GM19467 (cell line): ENCODE measurements around the gene ZC3H12D.
"Not testable (repeated sequence)": the region's sequence is repeated elsewhere in the genome, so short reads cannot be mapped to it uniquely, and the experiment has no call there.

Experiments
- ATAC-seq: cut with Tn5 transposase; IDR thresholded peaks from one replicate; pipeline ENCODE4 v1.9.1; 2021; ENCODE audit warnings: mild to moderate bottlenecking, moderate library complexity; ENCODE audit not compliant: unreplicated experiment

The ZC3H12D gene

GRCh38 chr6:149444360-149445094, 40.3 kb downstream of the ZC3H12D start:
- ATAC-seq = not testable (repeated sequence)

- no peak for ATAC-seq
Measured at GRCh38 chr6:149443411-149444181, 41.2 kb downstream of the ZC3H12D start.

GRCh38 chr6:149441740-149442139, 43.1 kb downstream of the ZC3H12D start:
- ATAC-seq = no peak

GRCh38 chr6:149440735-149441671, 43.8 kb downstream of the ZC3H12D start:
- ATAC-seq = no peak

GRCh38 chr6:149439626-149440025, 45.2 kb downstream of the ZC3H12D start:
- ATAC-seq = no peak

- ATAC-seq = no peak
Measured at GRCh38 chr6:149438855-149439254, 46.0 kb downstream of the ZC3H12D start.

- no peak for ATAC-seq
Measured at GRCh38 chr6:149437212-149437611, 47.6 kb downstream of the ZC3H12D start.

- ATAC-seq = no peak
Measured at GRCh38 chr6:149436647-149437046, 48.2 kb downstream of the ZC3H12D start.

GRCh38 chr6:149435919-149436586, 48.8 kb downstream of the ZC3H12D start:
- ATAC-seq = no peak

GRCh38 chr6:149433881-149434280, 50.9 kb downstream of the ZC3H12D start:
- no peak for ATAC-seq

GRCh38 chr6:149433405-149433804, 51.4 kb downstream of the ZC3H12D start:
- no peak for ATAC-seq

GRCh38 chr6:149431905-149432775, 52.7 kb downstream of the ZC3H12D start:
- peak; percentile 90 for ATAC-seq

- ATAC-seq = no peak
Measured at GRCh38 chr6:149429427-149430360, 55.1 kb downstream of the ZC3H12D start.

GRCh38 chr6:149428606-149429005, 56.2 kb downstream of the ZC3H12D start:
- no peak for ATAC-seq

GRCh38 chr6:149425754-149426153, 59.1 kb downstream of the ZC3H12D start:
- ATAC-seq = no peak

- no peak for ATAC-seq
Measured at GRCh38 chr6:149425224-149425623, 59.6 kb downstream of the ZC3H12D start.

GRCh38 chr6:149423964-149424440, 60.8 kb downstream of the ZC3H12D start:
- no peak for ATAC-seq

GRCh38 chr6:149422581-149422980, 62.2 kb downstream of the ZC3H12D start:
- no peak for ATAC-seq
